ENCODE data around the gene NUDT4. TPM values are rescaled to one million over a fixed set of nuclear protein-coding genes. Genes with fewer than 3 reads are reported as not detected.

NUDT4 gene
- total RNA-seq, 1 experiment from 2014 or later, result 30.2 TPM

GRCh38 chr12:93415723-93416464 is 38.2 kb downstream of the NUDT4 start:
- ATAC-seq (no peak), DNase-seq (no peak)
- no peak for TF ChIP-seq EZH2phosphoT487 (IDR thresholded peaks at IDR 0.05; ENCODE audit: borderline replicate concordance, low read length)
- TF ChIP-seq, protein P1, sequence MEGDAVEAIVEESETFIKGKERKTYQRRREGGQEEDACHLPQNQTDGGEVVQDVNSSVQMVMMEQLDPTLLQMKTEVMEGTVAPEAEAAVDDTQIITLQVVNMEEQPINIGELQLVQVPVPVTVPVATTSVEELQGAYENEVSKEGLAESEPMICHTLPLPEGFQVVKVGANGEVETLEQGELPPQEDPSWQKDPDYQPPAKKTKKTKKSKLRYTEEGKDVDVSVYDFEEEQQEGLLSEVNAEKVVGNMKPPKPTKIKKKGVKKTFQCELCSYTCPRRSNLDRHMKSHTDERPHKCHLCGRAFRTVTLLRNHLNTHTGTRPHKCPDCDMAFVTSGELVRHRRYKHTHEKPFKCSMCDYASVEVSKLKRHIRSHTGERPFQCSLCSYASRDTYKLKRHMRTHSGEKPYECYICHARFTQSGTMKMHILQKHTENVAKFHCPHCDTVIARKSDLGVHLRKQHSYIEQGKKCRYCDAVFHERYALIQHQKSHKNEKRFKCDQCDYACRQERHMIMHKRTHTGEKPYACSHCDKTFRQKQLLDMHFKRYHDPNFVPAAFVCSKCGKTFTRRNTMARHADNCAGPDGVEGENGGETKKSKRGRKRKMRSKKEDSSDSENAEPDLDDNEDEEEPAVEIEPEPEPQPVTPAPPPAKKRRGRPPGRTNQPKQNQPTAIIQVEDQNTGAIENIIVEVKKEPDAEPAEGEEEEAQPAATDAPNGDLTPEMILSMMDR (conservative IDR thresholded peaks at IDR 0.05; ENCODE audit: low read depth, low read length), result no peak
- no peak for TF ChIP-seq EZH2 (IDR thresholded peaks at IDR 0.05; ENCODE audit: low read length, unreplicated experiment)
- no peaks in the 10 kb centered on the region for H3K36me3 ChIP-seq (ENCODE audit: low read depth, low read length)
- H3F3A ChIP-seq (ENCODE audit: low read length, unreplicated experiment), result no peaks in the 10 kb centered on the region
- H3K9ac ChIP-seq (ENCODE audit: low read length), result no peak overlapping the region
- no peak overlapping the region for H3K27ac ChIP-seq (ENCODE audit: low read length)
- H3K27me3 ChIP-seq (ENCODE audit: low read length), result no peaks in the 10 kb centered on the region
- ChIA-PET POLR2A (ENCODE audit: unreplicated experiment) (no interaction called here), CTCF (no interaction called here)
- H3K9me2 ChIP-seq (replicated peaks; ENCODE audit: low read length), result no peaks in the 10 kb centered on the region
- peaks cover 97% of the 10 kb centered on the region for H3K79me2 ChIP-seq (ENCODE audit: low read length)
- H4K20me1 ChIP-seq (ENCODE audit: low read length), result peaks cover 75% of the 10 kb centered on the region
- no peaks in the 10 kb centered on the region for H3K9me3 ChIP-seq (ENCODE audit: low read length)
- no peak overlapping the region for H3K4me2 ChIP-seq (ENCODE audit: low read length)
- H2AFZ ChIP-seq (ENCODE audit: low read length), result no peak overlapping the region
- H3K4me3 ChIP-seq (ENCODE audit: low read length), result no peak overlapping the region
- BruUV-seq (replicated peaks), result no TSS peak
- intact Hi-C loops (cut with micrococcal nuclease), result no loop called here
- H3K4me1 ChIP-seq (ENCODE audit: insufficient read depth, low read length), result no peaks in the 10 kb centered on the region

- ATAC-seq, result no peak
- Histone ChIP-seq H3K9ac (ENCODE audit: low read length) (no peak overlapping the region), H3K79me2 (ENCODE audit: low read length) (peaks cover 100% of the 10 kb centered on the region), H3K4me3 (ENCODE audit: low read length) (no peak overlapping the region), H3F3A (ENCODE audit: low read length, unreplicated experiment) (no peaks in the 10 kb centered on the region), H3K9me3 (ENCODE audit: low read length) (no peaks in the 10 kb centered on the region), H3K4me1 (ENCODE audit: insufficient read depth, low read length) (no peaks in the 10 kb centered on the region), H4K20me1 (ENCODE audit: low read length) (peaks cover 78% of the 10 kb centered on the region), H3K27me3 (ENCODE audit: low read length) (no peaks in the 10 kb centered on the region), H3K9me2 (replicated peaks; ENCODE audit: low read length) (no peaks in the 10 kb centered on the region), H2AFZ (ENCODE audit: low read length) (no peak overlapping the region), H3K27ac (ENCODE audit: low read length) (no peak overlapping the region), H3K36me3 (ENCODE audit: low read depth, low read length) (no peaks in the 10 kb centered on the region), H3K4me2 (ENCODE audit: low read length) (no peak overlapping the region)
- ChIA-PET CTCF (no interaction called here), POLR2A (ENCODE audit: unreplicated experiment) (no interaction called here)
- TF ChIP-seq, protein P1 (conservative IDR thresholded peaks at IDR 0.05; ENCODE audit: low read depth, low read length), result no peak
- TF ChIP-seq EZH2phosphoT487 (IDR thresholded peaks at IDR 0.05; ENCODE audit: borderline replicate concordance, low read length) (no peak), EZH2 (IDR thresholded peaks at IDR 0.05; ENCODE audit: low read length, unreplicated experiment) (no peak)
- intact Hi-C loops (cut with micrococcal nuclease), result no loop called here
- no peak for DNase-seq
- no TSS peak for BruUV-seq (replicated peaks)
Measured at GRCh38 chr12:93417967-93418480, 40.3 kb downstream of the NUDT4 start.

Data from PC-3 (cell line).